Activated T-cell treated with anti-CD3 and anti-CD28 coated beads, Interleukin-2, amount 50 U/mL, for 4 hours (primary cell): ENCODE results near the gene TMEM255B. TPM values are rescaled to one million over a fixed set of nuclear protein-coding genes. Genes with fewer than 3 reads are reported as not detected.
"Not testable (repeated sequence)": the region's sequence is repeated elsewhere in the genome, so short reads cannot be mapped to it uniquely, and the experiment has no call there.

ENCODE experiments used
- ATAC-seq, 2 donors: fragments of 200-7000 bp; cut with Tn5 transposase; one replicate each; pipeline ENCODE4 v1.10.0; 2021
- DNase-seq: peaks from one replicate; pipeline ENCODE4 v3.0.0-alpha.2; 2020
- H3K27me3 Mint-ChIP-seq: one replicate; pipeline ENCODE4 v1.8.0; 2021; ENCODE audit warnings: low read depth, mixed read lengths
- H3K36me3 Mint-ChIP-seq: one replicate; pipeline ENCODE4 v1.8.0; 2022; ENCODE audit warnings: mixed read lengths; ENCODE audit not compliant: insufficient read depth
- H3K4me1 Mint-ChIP-seq: one replicate; pipeline ENCODE4 v1.8.0; 2021; ENCODE audit warnings: low read depth, mixed read lengths
- H3K4me3 Mint-ChIP-seq: one replicate; pipeline ENCODE4 v1.8.0; 2021; ENCODE audit warnings: mild to moderate bottlenecking, moderate library complexity, mixed read lengths
- H3K9me3 Mint-ChIP-seq: one replicate; pipeline ENCODE4 v1.8.0; 2021; ENCODE audit warnings: mixed read lengths
- total RNA-seq, 3 donors: library from RNA; stranded (reverse); gene quantifications; one replicate each; pipeline ENCODE4 v1.2.1, GENCODE V29; 2021

TMEM255B gene
- total RNA-seq, 3 donors from 2014 or later, result 1.1 to 1.4 (median 1.3) TPM

DNA sequence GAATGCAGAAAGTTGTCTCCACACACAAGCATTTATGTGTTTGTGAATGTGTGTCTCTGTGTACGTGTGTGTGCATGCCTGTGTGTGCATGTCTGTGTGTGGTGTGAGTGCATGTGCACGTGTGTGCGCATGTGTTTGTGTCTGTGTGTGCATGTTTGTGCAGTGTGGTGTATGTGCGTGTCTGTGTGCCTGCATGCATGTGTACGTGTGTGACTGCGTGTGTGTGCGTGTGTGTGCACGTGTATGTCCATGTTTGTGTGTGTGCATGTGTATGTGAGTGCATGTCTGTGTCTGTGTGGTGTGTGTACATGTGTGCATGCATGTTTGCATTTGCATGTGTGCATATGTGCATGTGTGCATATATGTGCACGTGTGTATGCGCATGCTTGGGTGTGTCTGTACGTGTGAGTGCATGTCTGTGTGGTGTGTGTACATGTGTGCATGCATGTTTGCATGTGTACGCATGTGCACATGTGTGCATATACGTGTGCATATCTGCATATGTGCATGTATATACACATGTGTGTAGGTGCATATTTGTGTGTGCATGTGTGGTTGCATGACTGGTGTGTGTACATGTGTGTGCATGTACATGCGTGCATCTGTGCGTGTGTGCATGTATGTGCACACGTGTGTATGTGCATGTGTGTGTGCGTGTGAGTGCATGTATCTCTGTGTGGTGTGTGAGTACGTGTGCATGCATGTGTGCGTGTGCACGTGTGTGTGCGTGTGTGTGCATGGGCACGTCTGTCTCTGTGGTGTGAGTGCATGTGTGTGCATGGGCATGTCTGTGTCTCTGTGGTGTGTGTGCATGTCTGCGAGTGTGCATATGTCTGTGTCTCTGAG lies 8.2 kb upstream of the TMEM255B start:
- H3K36me3 Mint-ChIP-seq, result no peaks in the 10 kb centered on the region
- no peak overlapping the region for H3K4me3 Mint-ChIP-seq
- ATAC-seq (no peak), DNase-seq (no peak)
- no peaks in the 10 kb centered on the region for H3K9me3 Mint-ChIP-seq
- peaks cover 5% of the 10 kb centered on the region for H3K27me3 Mint-ChIP-seq
- H3K4me1 Mint-ChIP-seq, result no peaks in the 10 kb centered on the region

DNA sequence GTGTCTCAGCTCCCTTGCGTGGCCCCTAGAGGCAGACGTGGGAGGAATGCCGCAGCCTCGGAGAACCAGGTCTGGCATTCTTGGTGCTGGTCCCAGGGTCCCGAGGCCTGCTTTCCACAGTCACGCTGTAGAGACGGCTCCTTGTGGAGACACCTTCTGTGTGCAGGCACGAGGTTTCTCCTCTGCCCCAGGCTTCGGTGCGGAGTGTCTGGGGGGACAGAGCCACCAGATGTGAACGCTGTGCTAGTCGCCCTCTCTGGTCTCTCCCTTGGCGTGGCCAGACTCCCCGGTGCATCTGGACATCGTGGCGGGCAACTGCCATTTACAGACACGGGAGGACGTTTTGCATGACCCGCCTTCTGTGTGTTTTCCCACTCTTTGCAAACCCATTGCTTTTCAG lies 7.5 kb upstream of the TMEM255B start:
- no peak for DNase-seq
- Mint-ChIP-seq H3K9me3 (no peaks in the 10 kb centered on the region), H3K4me1 (no peaks in the 10 kb centered on the region), H3K4me3 (no peak overlapping the region), H3K36me3 (no peaks in the 10 kb centered on the region), H3K27me3 (peaks cover 5% of the 10 kb centered on the region)
- no peak for ATAC-seq

DNA sequence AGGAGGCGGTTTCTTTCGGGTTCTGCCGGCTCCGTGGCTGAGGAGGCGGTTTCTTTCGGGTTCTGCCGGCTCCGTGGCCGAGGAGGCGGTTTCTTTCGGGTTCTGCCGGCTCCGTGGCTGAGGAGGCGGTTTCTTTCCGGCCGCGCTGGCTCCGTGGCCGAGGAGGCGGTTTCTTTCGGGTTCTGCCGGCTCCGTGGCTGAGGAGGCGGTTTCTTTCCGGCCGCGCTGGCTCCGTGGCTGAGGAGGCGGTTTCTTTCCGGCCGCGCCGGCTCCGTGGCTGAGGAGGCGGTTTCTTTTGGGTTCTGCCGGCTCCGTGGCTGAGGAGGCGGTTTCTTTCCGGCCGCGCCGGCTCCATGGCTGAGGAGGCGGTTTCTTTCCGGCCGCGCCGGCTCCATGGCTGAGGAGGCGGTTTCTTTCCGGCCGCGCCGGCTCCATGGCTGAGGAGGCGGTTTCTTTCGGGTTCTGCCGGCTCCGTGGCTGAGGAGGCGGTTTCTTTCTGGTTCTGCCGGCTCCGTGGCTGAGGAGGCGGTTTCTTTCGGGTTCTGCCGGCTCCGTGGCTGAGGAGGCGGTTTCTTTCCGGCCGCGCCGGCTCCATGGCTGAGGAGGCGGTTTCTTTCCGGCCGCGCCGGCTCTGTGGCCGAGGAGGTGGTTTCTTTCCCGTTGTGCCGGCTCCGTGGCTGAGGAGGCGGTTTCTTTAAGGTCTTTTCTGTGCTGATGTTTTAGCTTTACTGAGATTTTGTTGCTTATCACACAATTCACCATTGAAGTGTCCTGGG lies 6.6 kb upstream of the TMEM255B start:
- H3K4me1 Mint-ChIP-seq, ATAC-seq, H3K27me3 Mint-ChIP-seq, H3K4me3 Mint-ChIP-seq, H3K9me3 Mint-ChIP-seq, DNase-seq, H3K36me3 Mint-ChIP-seq: not testable (repeated sequence)

DNA sequence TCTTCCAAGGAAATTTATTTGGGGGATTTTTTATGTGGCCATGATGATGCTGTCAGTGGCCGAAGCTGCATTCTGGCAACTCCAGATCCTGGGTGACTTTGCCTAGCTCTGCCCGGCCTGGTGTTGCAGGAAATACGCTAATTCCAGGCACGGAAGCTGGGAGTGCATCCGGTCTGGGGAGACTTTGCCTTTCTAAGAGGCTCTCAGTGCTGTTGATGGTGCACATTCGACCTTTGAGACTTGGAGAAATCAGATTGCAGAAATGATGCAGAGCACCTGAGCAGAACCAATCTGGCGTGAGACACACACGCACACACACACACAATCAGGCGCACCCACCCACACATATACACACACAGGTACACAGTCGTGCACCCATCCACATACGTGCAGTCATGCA lies 5.9 kb upstream of the TMEM255B start:
- DNase-seq (no peak), ATAC-seq (no peak)
- Mint-ChIP-seq H3K4me1 (peaks cover 2% of the 10 kb centered on the region), H3K36me3 (no peaks in the 10 kb centered on the region), H3K27me3 (peaks cover 11% of the 10 kb centered on the region), H3K9me3 (no peaks in the 10 kb centered on the region), H3K4me3 (no peak overlapping the region)

DNA sequence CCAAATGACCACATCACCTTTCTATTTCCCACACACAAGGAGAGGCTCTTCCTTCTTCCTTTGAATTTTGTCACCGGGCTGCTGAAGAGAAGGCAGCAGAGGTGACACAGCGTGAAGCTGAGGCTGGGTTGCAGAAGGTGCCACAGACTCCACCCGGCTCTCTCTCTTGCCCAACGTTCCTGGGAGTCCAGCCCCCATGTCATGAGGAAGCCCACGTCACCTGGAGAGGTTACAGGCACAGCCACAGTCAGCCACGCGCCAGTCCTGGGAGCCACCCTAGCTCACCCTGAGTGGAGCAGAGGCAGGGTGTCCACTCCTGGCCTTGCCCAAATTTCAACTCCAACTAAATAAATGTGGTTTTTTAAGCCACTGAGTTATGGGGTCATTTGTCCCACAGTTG lies 4.8 kb upstream of the TMEM255B start:
- no peak for DNase-seq
- Mint-ChIP-seq H3K4me3 (no peak overlapping the region), H3K27me3 (peaks cover 16% of the 10 kb centered on the region), H3K4me1 (peaks cover 7% of the 10 kb centered on the region), H3K9me3 (no peaks in the 10 kb centered on the region), H3K36me3 (no peaks in the 10 kb centered on the region)
- ATAC-seq, result no peak

DNA sequence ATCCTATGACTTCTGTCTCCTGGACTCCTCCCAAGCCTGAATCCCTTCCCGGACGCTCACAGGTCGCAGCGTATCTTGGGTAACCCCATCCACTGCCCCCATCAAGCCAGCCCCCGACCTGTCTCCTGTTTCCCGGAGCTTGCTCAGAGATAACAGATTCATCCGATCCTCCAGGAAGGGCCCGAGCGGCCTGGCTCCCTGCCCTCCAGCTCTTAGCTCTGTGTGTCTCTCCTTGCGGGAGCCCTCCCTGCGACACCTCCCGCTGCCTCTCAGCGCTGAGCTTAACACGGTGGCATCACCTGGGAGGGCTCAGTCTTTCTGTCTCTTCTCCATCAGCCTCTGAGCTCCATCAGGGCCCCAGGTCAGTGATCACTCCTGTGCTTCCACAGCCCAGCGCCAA lies 4.3 kb upstream of the TMEM255B start:
- H3K27me3 Mint-ChIP-seq, result peaks cover 20% of the 10 kb centered on the region
- no peak overlapping the region for H3K4me3 Mint-ChIP-seq
- H3K9me3 Mint-ChIP-seq, result no peaks in the 10 kb centered on the region
- ATAC-seq (no peak), DNase-seq (no peak)
- H3K4me1 Mint-ChIP-seq, result peaks cover 11% of the 10 kb centered on the region
- H3K36me3 Mint-ChIP-seq, result no peaks in the 10 kb centered on the region

DNA sequence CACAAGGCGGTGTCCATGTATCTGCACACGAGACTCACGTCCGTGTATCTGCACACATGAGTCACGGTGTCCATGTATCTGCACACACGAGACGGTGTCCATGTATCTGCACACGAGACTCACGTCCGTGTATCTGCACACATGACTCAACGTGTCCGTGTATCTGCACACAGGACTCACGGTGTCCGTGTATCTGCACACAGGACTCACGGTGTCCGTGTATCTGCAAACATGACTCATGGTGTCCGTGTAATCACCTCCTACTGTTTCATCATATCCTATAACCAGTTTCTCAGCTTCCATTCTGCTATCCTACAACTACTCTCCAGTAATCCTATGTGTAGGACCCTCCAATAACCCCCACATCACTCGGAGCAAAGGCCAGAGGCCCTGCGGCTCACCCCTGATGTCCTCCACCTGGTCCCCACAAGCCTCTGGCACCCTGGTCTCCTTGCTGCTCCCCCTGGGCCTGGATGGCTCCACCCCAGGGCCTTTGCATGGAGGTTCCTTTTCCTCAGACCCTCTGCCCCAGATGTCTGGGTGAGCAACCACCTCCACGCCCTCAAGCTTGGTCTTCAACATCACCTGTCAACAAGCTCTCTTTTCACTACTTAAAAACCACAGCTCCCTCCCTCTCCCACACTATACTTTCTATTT lies 2.5 kb upstream of the TMEM255B start:
- H3K4me1 Mint-ChIP-seq, result peaks cover 14% of the 10 kb centered on the region
- H3K36me3 Mint-ChIP-seq, result no peaks in the 10 kb centered on the region
- H3K4me3 Mint-ChIP-seq, result no peak overlapping the region
- peaks cover 38% of the 10 kb centered on the region for H3K27me3 Mint-ChIP-seq
- ATAC-seq (no peak), DNase-seq (no peak)
- no peaks in the 10 kb centered on the region for H3K9me3 Mint-ChIP-seq

DNA sequence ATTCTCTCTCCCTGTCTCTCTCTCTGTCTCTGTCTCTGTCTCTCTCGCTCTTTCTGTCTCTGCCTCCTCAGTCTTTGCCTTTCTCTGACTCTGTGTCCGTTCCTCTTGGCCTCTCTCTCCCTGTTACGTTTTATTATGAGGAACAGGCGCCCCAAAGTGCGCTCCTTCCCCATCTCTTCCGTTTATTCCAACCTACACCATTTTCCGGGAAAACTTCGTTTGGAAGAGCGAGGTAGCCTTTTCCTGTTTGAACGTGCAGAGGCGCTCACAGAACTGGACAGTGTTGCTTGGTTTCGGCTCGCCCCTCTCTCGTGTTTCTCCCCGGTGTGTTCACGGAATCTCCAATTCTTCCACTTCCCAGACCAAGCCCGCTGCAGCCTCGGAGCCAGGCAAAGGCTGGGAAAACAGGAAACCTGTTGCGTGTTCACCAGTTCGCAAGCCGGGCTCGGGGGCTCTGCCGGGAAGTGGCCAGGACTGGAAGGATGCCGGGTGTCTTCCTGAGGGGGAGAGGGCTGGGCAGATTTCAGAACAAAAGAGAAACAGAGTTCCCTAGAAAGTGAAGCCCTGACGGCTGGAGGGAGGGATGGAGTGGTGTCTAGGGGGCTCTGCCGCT lies 605 bp downstream of the TMEM255B start:
- Mint-ChIP-seq H3K9me3 (no peaks in the 10 kb centered on the region), H3K27me3 (peaks cover 58% of the 10 kb centered on the region), H3K36me3 (no peaks in the 10 kb centered on the region), H3K4me3 (peak overlapping the region; percentile 89), H3K4me1 (peaks cover 14% of the 10 kb centered on the region)
- DNase-seq (no peak), ATAC-seq (no peak)

DNA sequence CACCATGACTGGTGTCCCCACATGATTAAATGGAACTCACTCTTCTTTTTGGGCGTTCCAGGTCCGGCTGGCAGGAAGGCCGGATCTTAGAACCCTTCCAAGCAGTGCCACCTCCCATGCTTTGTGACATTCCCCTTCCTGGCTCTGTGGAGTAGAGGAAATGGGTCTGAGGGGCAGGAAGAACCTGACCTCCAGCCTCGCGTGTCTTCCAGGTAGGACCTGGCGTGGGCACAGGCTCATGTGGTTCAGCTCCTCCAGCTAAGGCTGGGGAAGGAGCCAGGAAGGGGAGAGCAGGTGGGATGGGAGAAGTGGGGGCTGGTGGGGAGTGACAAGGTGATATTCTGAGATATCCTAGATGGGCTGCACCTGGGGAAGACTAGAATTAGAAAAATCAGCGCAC lies 2.1 kb downstream of the TMEM255B start:
- Mint-ChIP-seq H3K4me1 (peaks cover 14% of the 10 kb centered on the region), H3K9me3 (no peaks in the 10 kb centered on the region), H3K4me3 (no peak overlapping the region), H3K36me3 (no peaks in the 10 kb centered on the region), H3K27me3 (peaks cover 53% of the 10 kb centered on the region)
- DNase-seq (no peak), ATAC-seq (no peak)

DNA sequence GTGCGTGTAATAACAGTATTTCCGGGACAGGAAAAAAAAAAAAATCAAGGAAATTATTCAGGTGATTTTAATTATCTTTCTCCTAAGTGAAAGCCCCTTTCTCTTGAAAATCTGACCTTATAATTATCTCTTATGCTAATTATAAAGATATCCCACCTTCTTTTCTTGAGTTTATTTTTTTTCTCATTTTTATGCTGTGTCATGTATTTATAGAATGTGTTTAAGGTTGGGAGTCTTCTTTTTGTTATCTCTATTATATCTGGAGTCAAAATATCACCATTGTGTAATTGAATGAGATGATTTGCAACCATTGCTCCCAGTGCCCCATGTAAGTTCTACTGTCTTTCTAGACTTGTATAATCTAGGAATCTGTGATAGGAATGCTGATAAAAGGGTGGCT lies 3.0 kb downstream of the TMEM255B start:
- Mint-ChIP-seq H3K4me1 (peaks cover 12% of the 10 kb centered on the region), H3K9me3 (no peaks in the 10 kb centered on the region), H3K27me3 (peaks cover 53% of the 10 kb centered on the region), H3K36me3 (no peaks in the 10 kb centered on the region), H3K4me3 (no peak overlapping the region)
- DNase-seq, result no peak
- no peak for ATAC-seq

DNA sequence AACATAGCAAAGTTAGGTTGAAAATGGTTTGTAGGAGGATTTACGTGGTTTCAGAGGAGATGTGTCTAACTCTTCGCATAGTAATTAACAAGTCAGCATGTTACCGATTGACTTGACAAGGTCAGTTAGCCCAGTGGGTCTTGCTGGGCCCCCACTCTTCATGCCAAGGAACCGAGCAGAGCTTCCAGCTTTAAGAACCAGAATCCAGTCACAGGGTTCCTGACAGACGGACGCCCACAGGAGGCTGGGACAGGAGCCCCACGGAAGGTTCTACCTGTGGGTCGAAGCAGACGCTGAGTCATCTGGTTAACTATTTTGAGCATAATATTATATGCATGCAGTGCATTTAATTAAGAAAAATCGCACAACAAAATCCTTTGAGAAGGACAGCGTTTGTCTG lies 3.5 kb downstream of the TMEM255B start:
- Mint-ChIP-seq H3K27me3 (peaks cover 53% of the 10 kb centered on the region), H3K36me3 (no peaks in the 10 kb centered on the region), H3K4me3 (no peak overlapping the region), H3K4me1 (peaks cover 12% of the 10 kb centered on the region), H3K9me3 (no peaks in the 10 kb centered on the region)
- ATAC-seq (no peak), DNase-seq (no peak)

DNA sequence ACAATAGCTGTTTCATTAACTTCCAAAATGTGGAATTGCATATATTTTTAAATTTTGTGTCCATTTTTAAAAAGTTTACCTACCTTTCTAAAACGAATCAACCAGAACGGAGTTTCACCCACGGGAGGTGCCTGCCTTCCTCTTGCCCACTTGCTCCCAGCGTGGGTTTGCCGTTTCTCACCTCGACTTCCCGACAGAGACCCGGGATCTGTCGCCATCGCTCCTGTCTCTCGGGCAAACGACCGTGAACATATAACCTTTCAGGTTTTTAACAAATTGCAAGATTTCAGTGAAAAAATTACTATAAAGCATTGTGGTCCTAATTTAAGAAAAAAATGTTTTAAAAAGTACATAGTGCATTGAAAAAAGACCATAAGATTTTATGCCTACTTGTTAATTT lies 4.2 kb downstream of the TMEM255B start:
- Mint-ChIP-seq H3K4me3 (no peak overlapping the region), H3K9me3 (no peaks in the 10 kb centered on the region), H3K4me1 (peaks cover 11% of the 10 kb centered on the region), H3K36me3 (no peaks in the 10 kb centered on the region), H3K27me3 (peaks cover 47% of the 10 kb centered on the region)
- ATAC-seq (no peak), DNase-seq (no peak)

DNA sequence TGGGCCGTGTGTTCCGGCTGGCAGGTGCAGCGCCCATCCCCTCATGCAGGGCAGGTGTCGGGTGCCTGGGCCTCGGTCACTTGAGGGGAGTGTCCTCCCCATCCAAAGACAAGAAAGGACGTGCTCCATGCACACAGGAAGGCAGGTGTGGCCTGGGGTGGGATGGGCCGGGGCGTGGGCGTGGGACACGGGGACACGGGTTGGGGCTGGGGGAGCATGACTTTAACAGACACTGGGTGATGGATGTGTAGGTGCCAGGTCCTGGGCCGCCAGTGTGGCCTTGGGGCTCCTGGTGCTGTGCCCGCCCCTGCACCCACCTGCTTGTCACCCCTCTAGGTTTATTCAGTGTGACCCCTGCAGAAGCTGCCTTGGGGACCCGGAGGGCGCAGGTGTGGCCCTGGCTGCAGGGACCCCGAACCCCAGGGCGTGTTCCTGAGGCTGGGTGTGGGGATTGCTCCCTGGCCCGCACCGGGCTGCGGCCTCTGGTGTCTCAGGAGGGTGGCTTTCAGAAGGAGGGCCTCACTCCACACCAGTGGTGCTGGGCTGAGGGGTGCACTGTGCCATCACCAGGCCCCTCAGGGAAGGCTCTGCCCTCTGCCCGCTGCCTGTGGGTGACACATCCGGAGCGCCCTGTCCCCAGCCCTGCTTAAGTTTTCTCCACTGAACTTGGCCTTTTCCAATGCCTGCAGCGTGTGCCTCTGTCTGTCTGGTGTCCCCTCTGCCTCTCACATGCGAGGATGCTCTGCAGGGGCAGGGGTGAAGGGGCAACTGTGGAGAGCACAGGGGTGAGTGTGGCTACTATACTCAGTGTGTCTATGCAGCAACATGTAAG lies 5.2 kb downstream of the TMEM255B start:
- H3K4me3 Mint-ChIP-seq, result no peak overlapping the region

More for the DNA sequence above, 5.2 kb downstream of the TMEM255B start:
- Mint-ChIP-seq H3K4me1 (peaks cover 7% of the 10 kb centered on the region), H3K36me3 (no peaks in the 10 kb centered on the region), H3K9me3 (no peaks in the 10 kb centered on the region), H3K27me3 (peaks cover 43% of the 10 kb centered on the region)
- DNase-seq, result no peak
- no peak for ATAC-seq
